ENCODE results near the gene UVSSA.

The UVSSA gene

DNA sequence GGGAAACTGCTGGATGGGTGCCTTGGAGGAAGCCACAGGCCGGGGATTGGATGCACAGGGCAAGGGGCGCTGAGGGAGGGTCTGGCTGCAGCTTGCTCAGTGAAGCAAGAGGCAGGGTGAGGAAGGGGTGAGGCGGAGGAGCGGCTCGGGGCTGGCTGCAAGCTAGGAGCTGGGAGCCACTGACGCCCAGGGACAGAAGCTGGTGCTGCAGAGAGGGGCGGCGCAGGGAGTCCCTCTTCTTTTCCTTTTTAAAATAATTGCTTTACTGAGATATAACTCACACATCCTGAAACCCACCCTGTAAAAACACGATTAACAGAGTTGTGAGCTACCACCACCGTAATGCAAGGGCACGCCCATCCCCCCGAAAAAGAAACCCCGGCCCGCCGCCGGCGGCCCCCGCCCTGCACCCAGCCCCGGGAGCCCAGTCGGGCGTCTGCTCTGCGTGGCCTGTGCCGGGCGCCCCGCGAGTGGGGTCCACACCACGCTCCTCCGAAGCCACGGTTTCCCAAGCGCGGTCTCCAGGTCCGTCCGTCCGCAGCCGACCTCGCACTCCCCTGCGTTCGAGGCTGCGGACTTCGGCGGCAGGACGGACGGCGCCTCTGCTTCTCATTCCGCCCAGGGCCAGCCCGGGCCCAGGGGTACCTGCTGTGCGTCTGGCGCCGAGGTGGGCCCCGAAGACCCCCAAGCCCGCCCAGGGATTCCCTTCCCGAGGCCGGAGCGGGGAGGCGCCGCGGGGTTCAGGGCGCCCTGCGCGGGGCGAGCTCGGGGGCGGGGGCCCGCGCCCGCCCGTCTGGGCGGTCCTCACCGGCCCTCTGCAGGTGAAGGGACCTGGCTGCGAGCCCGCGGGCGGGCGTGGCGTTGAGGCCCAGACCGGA is 866 bp upstream of the UVSSA start:
- TF ChIP-seq, protein P1, sequence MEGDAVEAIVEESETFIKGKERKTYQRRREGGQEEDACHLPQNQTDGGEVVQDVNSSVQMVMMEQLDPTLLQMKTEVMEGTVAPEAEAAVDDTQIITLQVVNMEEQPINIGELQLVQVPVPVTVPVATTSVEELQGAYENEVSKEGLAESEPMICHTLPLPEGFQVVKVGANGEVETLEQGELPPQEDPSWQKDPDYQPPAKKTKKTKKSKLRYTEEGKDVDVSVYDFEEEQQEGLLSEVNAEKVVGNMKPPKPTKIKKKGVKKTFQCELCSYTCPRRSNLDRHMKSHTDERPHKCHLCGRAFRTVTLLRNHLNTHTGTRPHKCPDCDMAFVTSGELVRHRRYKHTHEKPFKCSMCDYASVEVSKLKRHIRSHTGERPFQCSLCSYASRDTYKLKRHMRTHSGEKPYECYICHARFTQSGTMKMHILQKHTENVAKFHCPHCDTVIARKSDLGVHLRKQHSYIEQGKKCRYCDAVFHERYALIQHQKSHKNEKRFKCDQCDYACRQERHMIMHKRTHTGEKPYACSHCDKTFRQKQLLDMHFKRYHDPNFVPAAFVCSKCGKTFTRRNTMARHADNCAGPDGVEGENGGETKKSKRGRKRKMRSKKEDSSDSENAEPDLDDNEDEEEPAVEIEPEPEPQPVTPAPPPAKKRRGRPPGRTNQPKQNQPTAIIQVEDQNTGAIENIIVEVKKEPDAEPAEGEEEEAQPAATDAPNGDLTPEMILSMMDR (IDR thresholded peaks at IDR 0.05) = no peak
- peak overlapping the region; percentile 91 for H3K4me3 Mint-ChIP-seq
- H3K27ac Mint-ChIP-seq = peak overlapping the region; percentile 97
- peaks cover 3% of the 10 kb centered on the region for H3K27me3 Mint-ChIP-seq (ENCODE audit: low read depth, poor library complexity)
- H3K9me3 Mint-ChIP-seq = peaks cover 27% of the 10 kb centered on the region
- H3K4me1 Mint-ChIP-seq = peaks cover 46% of the 10 kb centered on the region
- DNase-seq = peak; percentile 77
- peaks cover 53% of the 10 kb centered on the region for H3K36me3 Mint-ChIP-seq (ENCODE audit: low read depth)

DNA sequence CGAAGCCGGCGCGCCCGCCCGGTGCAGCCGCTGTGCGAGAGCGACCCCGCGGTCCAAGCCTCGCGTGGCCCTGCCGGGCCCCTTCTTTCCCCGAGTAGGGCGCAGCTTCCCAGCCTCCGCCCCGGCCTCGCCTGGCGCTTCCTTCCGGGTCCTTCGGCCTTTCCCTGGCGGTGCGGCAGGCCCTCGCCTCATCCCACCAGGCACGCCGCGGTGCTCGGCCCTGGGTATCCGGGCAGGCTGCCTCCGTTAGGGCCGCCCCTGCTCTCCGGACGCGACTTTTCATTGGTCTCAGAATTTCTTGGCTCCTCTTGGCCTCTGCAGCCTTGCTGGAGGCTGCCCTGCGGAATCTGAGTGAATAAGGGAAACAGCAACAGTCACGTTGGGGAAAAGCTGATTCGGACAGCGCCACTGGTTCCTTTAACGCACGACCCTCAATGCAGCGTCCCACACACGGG is 429 bp downstream of the UVSSA start:
- H3K36me3 Mint-ChIP-seq (ENCODE audit: low read depth) = peaks cover 40% of the 10 kb centered on the region
- TF ChIP-seq, protein P1 (IDR thresholded peaks at IDR 0.05) = no peak
- H3K27ac Mint-ChIP-seq = peak overlapping the region; percentile 90
- peaks cover 3% of the 10 kb centered on the region for H3K27me3 Mint-ChIP-seq (ENCODE audit: low read depth, poor library complexity)
- peaks cover 17% of the 10 kb centered on the region for H3K9me3 Mint-ChIP-seq
- DNase-seq = no peak
- H3K4me3 Mint-ChIP-seq = peak overlapping the region; percentile 86
- H3K4me1 Mint-ChIP-seq = peaks cover 52% of the 10 kb centered on the region

DNA sequence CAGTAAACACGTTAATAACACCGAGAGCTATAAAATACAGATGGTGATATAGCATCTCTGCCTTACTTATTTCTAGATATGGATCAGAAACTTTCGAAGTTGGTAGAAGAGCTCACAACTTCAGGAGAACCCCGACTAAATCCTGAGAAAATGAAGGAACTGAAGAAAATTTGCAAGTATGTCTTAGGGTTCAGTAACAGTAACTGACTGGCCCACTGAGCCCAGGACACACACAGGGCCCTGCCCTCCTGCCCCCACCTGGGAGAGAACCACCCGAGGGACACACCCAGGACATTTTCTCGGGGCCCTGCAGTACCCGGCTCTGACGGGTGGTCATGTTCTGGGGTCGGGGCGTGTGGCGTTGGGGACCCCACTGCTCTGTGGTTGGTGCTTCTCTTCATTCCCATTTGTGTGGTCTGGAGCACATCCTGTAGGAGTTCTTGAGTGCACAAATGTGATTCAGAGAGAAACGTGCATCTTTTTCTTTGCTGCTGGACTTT is 1.1 kb downstream of the UVSSA start:
- Mint-ChIP-seq H3K27ac (peak overlapping the region; percentile 90), H3K36me3 (ENCODE audit: low read depth) (peaks cover 34% of the 10 kb centered on the region), H3K27me3 (ENCODE audit: low read depth, poor library complexity) (peaks cover 3% of the 10 kb centered on the region), H3K4me1 (peaks cover 52% of the 10 kb centered on the region), H3K9me3 (peaks cover 11% of the 10 kb centered on the region), H3K4me3 (peak overlapping the region; percentile 86)
- TF ChIP-seq, protein P1 (IDR thresholded peaks at IDR 0.05) = no peak
- DNase-seq = no peak

DNA sequence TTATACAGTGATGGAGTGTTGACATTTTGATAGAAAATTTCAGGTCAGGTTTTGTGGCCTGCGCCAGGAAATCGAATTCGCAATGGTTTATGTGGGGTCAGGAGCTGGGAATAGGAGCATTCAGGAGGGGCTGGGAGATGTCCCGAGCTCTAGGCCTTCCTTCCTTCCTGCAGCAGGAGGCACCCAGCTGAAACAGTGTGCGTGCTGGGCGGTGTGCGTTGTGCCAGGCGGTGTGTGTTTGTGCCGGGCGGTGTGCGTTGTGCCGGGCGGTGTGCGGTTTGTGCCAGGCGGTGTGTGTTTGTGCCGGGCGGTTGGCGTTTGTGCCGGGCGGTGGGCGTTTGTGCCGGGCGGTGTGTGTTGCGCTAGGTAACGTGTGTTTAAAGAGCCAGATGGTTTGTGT is 1.7 kb downstream of the UVSSA start:
- H3K9me3 Mint-ChIP-seq = peaks cover 4% of the 10 kb centered on the region

DNA sequence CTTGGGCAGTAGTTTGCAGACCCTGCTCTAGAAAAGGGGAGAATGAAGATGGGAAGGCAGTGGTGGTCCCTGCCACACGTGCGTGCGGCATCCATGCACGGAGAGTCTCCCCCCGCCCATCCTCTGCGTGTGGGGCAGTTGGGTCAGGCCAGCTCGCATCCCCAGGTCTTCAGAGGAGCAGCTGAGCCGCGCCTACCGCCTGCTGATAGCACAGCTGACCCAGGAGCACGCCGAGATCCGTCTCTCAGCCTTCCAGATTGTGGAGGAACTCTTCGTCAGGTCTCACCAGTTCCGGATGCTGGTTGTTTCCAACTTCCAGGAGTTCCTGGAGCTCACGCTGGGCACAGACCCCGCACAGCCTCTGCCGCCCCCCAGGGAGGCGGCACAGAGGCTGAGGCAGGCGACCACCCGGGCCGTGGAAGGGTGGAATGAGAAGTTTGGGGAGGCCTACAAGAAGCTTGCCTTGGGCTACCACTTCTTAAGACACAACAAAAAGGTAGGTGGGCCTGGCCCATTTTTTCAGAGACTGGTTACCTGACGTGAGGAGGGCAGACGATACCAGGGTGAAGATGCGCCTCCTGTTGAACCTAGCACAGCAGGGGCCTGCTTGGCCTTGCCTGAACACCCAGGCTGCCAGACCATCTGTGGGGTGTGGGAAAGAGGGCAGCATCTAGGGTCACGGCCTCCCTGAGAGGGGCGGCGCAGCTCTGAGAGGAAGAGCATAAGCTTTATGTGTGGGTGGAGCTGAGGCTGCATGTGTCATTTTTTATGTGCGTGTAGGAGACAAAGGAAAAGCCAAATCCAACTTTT is 2.6 kb downstream of the UVSSA start:
- TF ChIP-seq, protein P1 (IDR thresholded peaks at IDR 0.05) = no peak
- Mint-ChIP-seq H3K27ac (no peak overlapping the region), H3K4me3 (no peak overlapping the region), H3K27me3 (ENCODE audit: low read depth, poor library complexity) (peaks cover 3% of the 10 kb centered on the region), H3K36me3 (ENCODE audit: low read depth) (peaks cover 19% of the 10 kb centered on the region), H3K9me3 (no peaks in the 10 kb centered on the region), H3K4me1 (peaks cover 49% of the 10 kb centered on the region)
- DNase-seq = no peak

More for the DNA sequence above, 1.7 kb downstream of the UVSSA start:
- TF ChIP-seq, protein P1 (IDR thresholded peaks at IDR 0.05) = no peak
- peaks cover 27% of the 10 kb centered on the region for H3K36me3 Mint-ChIP-seq (ENCODE audit: low read depth)
- H3K27me3 Mint-ChIP-seq (ENCODE audit: low read depth, poor library complexity) = peaks cover 3% of the 10 kb centered on the region
- peaks cover 52% of the 10 kb centered on the region for H3K4me1 Mint-ChIP-seq
- peak overlapping the region; percentile 86 for H3K4me3 Mint-ChIP-seq
- H3K27ac Mint-ChIP-seq = peak overlapping the region; percentile 40
- DNase-seq = no peak
